Measurements from ENCODE around the gene EHF. TPM values are rescaled to one million over a fixed set of nuclear protein-coding genes. Genes with fewer than 3 reads are reported as not detected.

EHF gene
- total and polyA plus RNA-seq, 9 donors, result 0.06 to 102 (median 5.9) TPM; not detected in 1

DNA sequence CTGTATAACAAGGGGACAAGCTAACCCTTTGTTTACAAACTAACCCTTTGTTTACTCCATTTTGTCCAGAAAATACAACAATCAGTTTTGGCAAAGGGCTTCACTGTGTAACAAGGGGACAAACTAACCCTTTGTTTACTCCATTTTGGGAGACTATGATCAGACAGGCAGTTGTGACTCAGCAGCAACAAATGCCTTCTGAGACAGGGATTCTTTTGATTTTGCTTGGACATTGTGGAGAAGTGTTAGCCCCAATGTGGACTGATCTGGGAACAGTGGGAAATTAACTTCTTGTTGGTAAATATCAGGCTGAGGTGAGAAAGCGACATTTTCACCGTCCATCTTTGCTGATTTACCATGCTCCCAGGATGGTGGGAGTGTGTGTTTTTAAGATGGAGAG, 983 bp downstream of the EHF start:
- no peak overlapping the region for H3K27ac ChIP-seq
- no peaks in the 10 kb centered on the region for H3K27me3 ChIP-seq
- H3K9me3 ChIP-seq, result no peaks in the 10 kb centered on the region
- intact Hi-C loops (cut with DNase I), result no loop called here
- H3K4me3 ChIP-seq, result no peak overlapping the region
- no peak for TF ChIP-seq EP300 (IDR thresholded peaks at IDR 0.05)
- TF ChIP-seq, protein P1, sequence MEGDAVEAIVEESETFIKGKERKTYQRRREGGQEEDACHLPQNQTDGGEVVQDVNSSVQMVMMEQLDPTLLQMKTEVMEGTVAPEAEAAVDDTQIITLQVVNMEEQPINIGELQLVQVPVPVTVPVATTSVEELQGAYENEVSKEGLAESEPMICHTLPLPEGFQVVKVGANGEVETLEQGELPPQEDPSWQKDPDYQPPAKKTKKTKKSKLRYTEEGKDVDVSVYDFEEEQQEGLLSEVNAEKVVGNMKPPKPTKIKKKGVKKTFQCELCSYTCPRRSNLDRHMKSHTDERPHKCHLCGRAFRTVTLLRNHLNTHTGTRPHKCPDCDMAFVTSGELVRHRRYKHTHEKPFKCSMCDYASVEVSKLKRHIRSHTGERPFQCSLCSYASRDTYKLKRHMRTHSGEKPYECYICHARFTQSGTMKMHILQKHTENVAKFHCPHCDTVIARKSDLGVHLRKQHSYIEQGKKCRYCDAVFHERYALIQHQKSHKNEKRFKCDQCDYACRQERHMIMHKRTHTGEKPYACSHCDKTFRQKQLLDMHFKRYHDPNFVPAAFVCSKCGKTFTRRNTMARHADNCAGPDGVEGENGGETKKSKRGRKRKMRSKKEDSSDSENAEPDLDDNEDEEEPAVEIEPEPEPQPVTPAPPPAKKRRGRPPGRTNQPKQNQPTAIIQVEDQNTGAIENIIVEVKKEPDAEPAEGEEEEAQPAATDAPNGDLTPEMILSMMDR (IDR thresholded peaks at IDR 0.05), result no peak
- TF ChIP-seq POLR2A (IDR thresholded peaks at IDR 0.05), result no peak
- 85 to 90% (median 89%) methylated on average over 2 of the region's 2 CpGs for WGBS, 3 donors
- no peak for DNase-seq
- no peaks in the 10 kb centered on the region for H3K4me1 ChIP-seq (ENCODE audit: insufficient read depth)
- no peaks in the 10 kb centered on the region for H3K36me3 ChIP-seq

DNA sequence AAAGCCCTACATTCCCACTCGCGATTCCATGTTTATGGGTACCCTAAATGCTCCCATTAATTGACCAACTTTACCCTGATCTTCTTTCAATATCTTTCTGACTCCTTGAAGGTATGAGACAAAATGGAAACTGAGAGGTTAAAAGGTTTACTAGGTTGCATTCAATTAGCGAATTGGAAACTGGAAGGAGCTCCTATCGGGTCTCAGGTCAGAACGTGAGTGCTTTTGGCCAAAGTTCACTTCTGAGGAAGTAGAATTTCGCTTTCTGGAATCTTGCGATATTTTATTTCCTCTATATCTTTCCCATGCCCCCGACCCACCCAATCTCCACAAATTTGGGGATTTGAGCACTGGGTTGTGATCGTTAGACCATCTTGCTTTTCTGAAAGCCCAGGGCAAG, 2.6 kb downstream of the EHF start:
- TF ChIP-seq, protein P1 (IDR thresholded peaks at IDR 0.05), result no peak
- no peak for TF ChIP-seq POLR2A (IDR thresholded peaks at IDR 0.05)
- intact Hi-C loops (cut with DNase I), result no loop called here
- H3K9me3 ChIP-seq, result no peaks in the 10 kb centered on the region
- WGBS, 3 donors, result 86 to 90% (median 87%) methylated on average over 9 of the region's 9 CpGs
- H3K4me1 ChIP-seq (ENCODE audit: insufficient read depth), result no peaks in the 10 kb centered on the region
- no peaks in the 10 kb centered on the region for H3K36me3 ChIP-seq
- H3K27me3 ChIP-seq, result no peaks in the 10 kb centered on the region
- no peak overlapping the region for H3K4me3 ChIP-seq
- H3K27ac ChIP-seq, result no peak overlapping the region
- no peak for DNase-seq

DNA sequence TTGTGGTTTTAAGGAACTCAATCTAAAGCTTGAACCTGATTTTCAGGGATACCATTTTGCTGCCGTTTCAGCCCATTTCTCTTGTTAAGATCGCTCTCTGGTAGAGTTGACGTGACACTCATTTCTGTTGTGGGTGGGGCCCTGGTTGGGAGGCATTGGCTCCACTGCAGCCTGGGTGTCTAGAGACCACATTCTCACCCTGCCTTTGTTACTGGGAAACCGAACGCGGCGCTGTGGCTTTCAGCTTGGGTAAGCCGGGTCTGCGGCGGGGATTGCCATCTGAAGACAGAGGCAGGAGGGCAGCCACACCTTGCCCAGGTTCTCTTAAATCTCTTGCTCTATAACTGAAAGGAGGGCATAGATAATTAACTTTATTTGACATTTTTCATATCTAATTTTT, 3.2 kb downstream of the EHF start:
- no peak for DNase-seq
- H3K27me3 ChIP-seq, result no peaks in the 10 kb centered on the region
- TF ChIP-seq POLR2A (IDR thresholded peaks at IDR 0.05) (no peak), EP300 (IDR thresholded peaks at IDR 0.05) (no peak)
- TF ChIP-seq, protein P1 (IDR thresholded peaks at IDR 0.05), result no peak
- WGBS, 3 donors, result 94 to 96% (median 95%) methylated on average over 10 of the region's 10 CpGs
- H3K9me3 ChIP-seq, result no peaks in the 10 kb centered on the region
- no peaks in the 10 kb centered on the region for H3K36me3 ChIP-seq
- no peaks in the 10 kb centered on the region for H3K4me1 ChIP-seq (ENCODE audit: insufficient read depth)
- intact Hi-C loops (cut with DNase I), result no loop called here
- H3K4me3 ChIP-seq, result no peak overlapping the region
- no peak overlapping the region for H3K27ac ChIP-seq

DNA sequence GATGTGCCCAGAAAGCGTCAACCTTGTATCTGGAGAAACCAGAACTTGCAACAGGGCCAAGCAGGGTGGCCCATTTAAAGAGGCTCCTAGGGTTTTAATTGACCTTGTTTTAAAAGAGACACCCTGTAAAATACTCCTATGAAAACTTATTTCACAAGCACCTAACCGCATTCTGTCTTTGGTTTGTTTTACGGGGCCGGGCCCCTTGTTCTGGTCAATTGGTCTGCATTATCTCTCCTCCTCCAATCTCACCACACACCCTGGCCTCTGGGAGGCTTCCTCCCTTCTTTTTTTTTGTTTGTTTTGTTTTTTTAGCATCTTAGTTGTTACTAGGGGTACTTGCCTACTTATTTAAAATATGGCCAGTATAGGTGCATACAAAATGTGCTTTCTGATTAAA, 4.7 kb downstream of the EHF start:
- Histone ChIP-seq H3K4me3 (no peak overlapping the region), H3K27ac (no peak overlapping the region), H3K4me1 (ENCODE audit: insufficient read depth) (no peaks in the 10 kb centered on the region), H3K9me3 (no peaks in the 10 kb centered on the region), H3K36me3 (no peaks in the 10 kb centered on the region), H3K27me3 (no peaks in the 10 kb centered on the region)
- TF ChIP-seq, protein P1 (IDR thresholded peaks at IDR 0.05), result no peak
- TF ChIP-seq EP300 (IDR thresholded peaks at IDR 0.05) (no peak), POLR2A (IDR thresholded peaks at IDR 0.05) (no peak)
- no peak for DNase-seq
- intact Hi-C loops (cut with DNase I), result no loop called here
- 24 to 51% (median 31%) methylated on average over 4 of the region's 4 CpGs for WGBS, 3 donors

DNA sequence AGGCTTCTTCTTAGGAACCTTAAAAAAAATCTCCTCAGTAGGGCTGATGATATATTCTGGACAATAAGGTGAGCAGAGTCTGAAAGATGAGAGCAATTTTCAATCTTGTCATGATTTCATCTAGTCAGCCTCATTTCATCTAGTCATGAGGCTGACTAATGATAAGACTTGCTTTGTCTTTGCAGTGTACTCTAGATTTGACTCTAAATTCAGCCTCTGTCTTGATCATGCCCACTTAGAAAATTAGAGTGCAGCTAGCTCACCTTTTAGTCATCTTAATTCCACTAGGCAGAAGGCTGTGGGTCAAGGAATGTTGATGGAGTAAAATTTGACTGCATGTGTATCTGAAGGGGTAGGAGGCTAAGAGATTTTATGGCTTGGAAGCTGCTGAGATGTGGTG, 5.5 kb downstream of the EHF start:
- intact Hi-C loops (cut with DNase I), result no loop called here

More for the DNA sequence above, 5.5 kb downstream of the EHF start:
- TF ChIP-seq, protein P1 (IDR thresholded peaks at IDR 0.05), result no peak
- no peak for TF ChIP-seq EP300 (IDR thresholded peaks at IDR 0.05)
- TF ChIP-seq POLR2A (IDR thresholded peaks at IDR 0.05), result no peak
- H3K4me3 ChIP-seq, result no peak overlapping the region
- H3K27me3 ChIP-seq, result no peaks in the 10 kb centered on the region
- H3K9me3 ChIP-seq, result no peaks in the 10 kb centered on the region
- no peaks in the 10 kb centered on the region for H3K4me1 ChIP-seq (ENCODE audit: insufficient read depth)
- no peak overlapping the region for H3K27ac ChIP-seq
- no peak for DNase-seq
- no peaks in the 10 kb centered on the region for H3K36me3 ChIP-seq

Measured in ovary (tissue), 9 donors.